Activated T-cell treated with anti-CD3 and anti-CD28 coated beads, Interleukin-2, amount 50 U/mL, for 1 hour (primary cell): Measurements from ENCODE around the gene GNE.

Experiments used
- DNase-seq: peaks from one replicate; pipeline ENCODE4 v3.0.0-alpha.2; 2020

GNE gene

GRCh38 chr9:36165826-36166167, 92.5 kb downstream of the GNE start:
- DNase-seq, result no peak

- no peak for DNase-seq
These were observed 93.3 kb downstream of the GNE start for GRCh38 chr9:36164989-36165388.
